Suprapubic skin (tissue), 4 donors: Measurements from ENCODE around the gene C11orf16. TPM values are rescaled to one million over a fixed set of nuclear protein-coding genes. Genes with fewer than 3 reads are reported as not detected.

ENCODE experiments used
- DNase-seq, 2 donors: peaks; one replicate each; pipeline ENCODE4 v3.0.0-alpha.2; 2019; ENCODE audit warnings: low spot score in 2 of 2
- H3K27ac ChIP-seq: fragments of 200-600 bp; sonication (generic); one replicate; pipeline ENCODE4 v1.5.1; 2019
- H3K27me3 ChIP-seq: fragments of 200-600 bp; sonication (generic); one replicate; pipeline ENCODE4 v1.5.1; 2019
- H3K36me3 ChIP-seq: fragments of 200-600 bp; sonication (generic); one replicate; pipeline ENCODE4 v1.5.1; 2019
- H3K4me1 ChIP-seq: fragments of 200-600 bp; sonication (generic); one replicate; pipeline ENCODE4 v1.5.1; 2019
- H3K4me3 ChIP-seq: fragments of 200-600 bp; sonication (generic); one replicate; pipeline ENCODE4 v1.5.1; 2019; ENCODE audit warnings: mild to moderate bottlenecking
- H3K9me3 ChIP-seq: fragments of 200-600 bp; sonication (generic); one replicate; pipeline ENCODE4 v1.5.1; 2019
- EP300 ChIP-seq: sonication (generic); formaldehyde crosslinking; IDR thresholded peaks from one replicate; pipeline ENCODE4 v1.6.1; 2017; ENCODE audit warnings: antibody characterized with exemption
- POLR2A ChIP-seq, 2 donors: fragments of 450-650 bp; IDR thresholded peaks; one replicate each; pipeline ENCODE4 v1.6.1; 2017; ENCODE audit warnings: antibody characterized with exemption in 2 of 2, mild to moderate bottlenecking in 2 of 2, moderate library complexity in 2 of 2
- POLR2AphosphoS5 ChIP-seq, 3 donors: sonication (generic); formaldehyde crosslinking; IDR thresholded peaks; one replicate each; pipeline ENCODE4 v1.6.1; 2017; ENCODE audit warnings: antibody characterized with exemption in 3 of 3
- WGBS: methylation state at CpG from one replicate; pipeline ENCODE4 v1.1.5; 2018; 5-methylcytosine and 5-hydroxymethylcytosine counted together
- total RNA-seq, 4 donors: library from RNA; depleted of rRNA; stranded (reverse); fragments of >200 nt; gene quantifications; one replicate each; pipeline ENCODE4 v1.1.0, GENCODE V29; 2016
- TF ChIP-seq, protein P1 (sequence below), 2 donors: fragments of 200-600 bp in 1 of 2; fragments of 450-650 bp in 1 of 2; sonication (generic) in 1 of 2; IDR thresholded peaks; one replicate each; pipeline ENCODE4 v1.5.1; 2016 to 2019; ENCODE audit warnings: antibody characterized with exemption in 2 of 2, mild to moderate bottlenecking in 1 of 2, moderate library complexity in 1 of 2

Gene C11orf16
- total RNA-seq, 4 donors from 2014 or later = not detected

DNA sequence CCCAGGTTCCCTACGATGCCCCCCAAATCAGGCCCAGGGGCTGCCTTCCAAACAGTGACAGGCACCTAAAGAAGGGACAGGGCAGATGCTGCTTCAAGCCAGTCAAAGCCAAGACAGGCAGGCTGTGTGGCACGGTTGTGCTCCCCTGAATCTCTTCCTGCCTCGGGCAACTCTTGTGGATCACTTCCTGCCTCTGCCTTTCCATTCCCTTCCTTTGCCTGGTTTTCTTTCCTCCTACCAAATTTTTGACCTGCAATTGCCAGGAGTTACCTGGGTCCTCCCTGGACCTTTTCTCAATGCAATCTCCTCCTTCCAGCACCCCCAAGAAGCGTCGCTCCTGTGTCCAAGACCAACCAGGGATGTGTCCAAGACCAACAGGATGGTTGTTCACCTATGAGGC is 5.5 kb downstream of the C11orf16 start:
- Histone ChIP-seq H3K4me1 (no peaks in the 10 kb centered on the region), H3K4me3 (no peak overlapping the region), H3K27ac (no peak overlapping the region), H3K36me3 (peaks cover 6% of the 10 kb centered on the region), H3K9me3 (no peaks in the 10 kb centered on the region), H3K27me3 (no peaks in the 10 kb centered on the region)
- TF ChIP-seq, protein P1, sequence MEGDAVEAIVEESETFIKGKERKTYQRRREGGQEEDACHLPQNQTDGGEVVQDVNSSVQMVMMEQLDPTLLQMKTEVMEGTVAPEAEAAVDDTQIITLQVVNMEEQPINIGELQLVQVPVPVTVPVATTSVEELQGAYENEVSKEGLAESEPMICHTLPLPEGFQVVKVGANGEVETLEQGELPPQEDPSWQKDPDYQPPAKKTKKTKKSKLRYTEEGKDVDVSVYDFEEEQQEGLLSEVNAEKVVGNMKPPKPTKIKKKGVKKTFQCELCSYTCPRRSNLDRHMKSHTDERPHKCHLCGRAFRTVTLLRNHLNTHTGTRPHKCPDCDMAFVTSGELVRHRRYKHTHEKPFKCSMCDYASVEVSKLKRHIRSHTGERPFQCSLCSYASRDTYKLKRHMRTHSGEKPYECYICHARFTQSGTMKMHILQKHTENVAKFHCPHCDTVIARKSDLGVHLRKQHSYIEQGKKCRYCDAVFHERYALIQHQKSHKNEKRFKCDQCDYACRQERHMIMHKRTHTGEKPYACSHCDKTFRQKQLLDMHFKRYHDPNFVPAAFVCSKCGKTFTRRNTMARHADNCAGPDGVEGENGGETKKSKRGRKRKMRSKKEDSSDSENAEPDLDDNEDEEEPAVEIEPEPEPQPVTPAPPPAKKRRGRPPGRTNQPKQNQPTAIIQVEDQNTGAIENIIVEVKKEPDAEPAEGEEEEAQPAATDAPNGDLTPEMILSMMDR (IDR thresholded peaks at IDR 0.05) = no peak
- TF ChIP-seq POLR2A (IDR thresholded peaks at IDR 0.05) (no peak), POLR2AphosphoS5 (IDR thresholded peaks at IDR 0.05) (no peak), EP300 (no peak)
- no peak for DNase-seq
- 90% methylated on average over 5 of the region's 5 CpGs for WGBS

DNA sequence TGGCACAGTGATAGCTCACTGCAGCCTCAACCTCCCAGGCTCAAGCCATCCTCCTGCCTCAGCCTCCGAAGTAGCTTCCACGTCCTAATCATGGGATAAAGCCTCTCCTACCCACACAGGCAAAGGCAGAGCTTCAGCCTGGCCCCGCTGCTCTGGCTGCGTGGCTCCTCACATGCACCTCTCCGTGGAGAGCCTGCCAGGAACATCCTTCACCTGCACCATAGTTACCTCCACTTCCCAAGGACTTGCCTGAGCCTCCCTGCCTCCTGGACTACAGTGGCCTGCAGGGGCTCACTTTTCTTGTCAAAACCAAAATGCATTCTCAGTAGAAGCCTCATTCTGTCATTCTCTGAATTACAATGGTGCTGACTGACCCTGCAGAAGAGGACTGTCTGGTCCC is 6.5 kb downstream of the C11orf16 start:
- TF ChIP-seq POLR2A (IDR thresholded peaks at IDR 0.05) (no peak), EP300 (no peak), POLR2AphosphoS5 (IDR thresholded peaks at IDR 0.05) (no peak)
- TF ChIP-seq, protein P1 (IDR thresholded peaks at IDR 0.05) = no peak
- no peaks in the 10 kb centered on the region for H3K27me3 ChIP-seq
- H3K36me3 ChIP-seq = peaks cover 16% of the 10 kb centered on the region
- no peaks in the 10 kb centered on the region for H3K4me1 ChIP-seq
- no peak for DNase-seq
- H3K4me3 ChIP-seq = no peak overlapping the region
- H3K27ac ChIP-seq = no peak overlapping the region
- H3K9me3 ChIP-seq = no peaks in the 10 kb centered on the region
- WGBS = 91% methylated on average over 5 of the region's 5 CpGs

DNA sequence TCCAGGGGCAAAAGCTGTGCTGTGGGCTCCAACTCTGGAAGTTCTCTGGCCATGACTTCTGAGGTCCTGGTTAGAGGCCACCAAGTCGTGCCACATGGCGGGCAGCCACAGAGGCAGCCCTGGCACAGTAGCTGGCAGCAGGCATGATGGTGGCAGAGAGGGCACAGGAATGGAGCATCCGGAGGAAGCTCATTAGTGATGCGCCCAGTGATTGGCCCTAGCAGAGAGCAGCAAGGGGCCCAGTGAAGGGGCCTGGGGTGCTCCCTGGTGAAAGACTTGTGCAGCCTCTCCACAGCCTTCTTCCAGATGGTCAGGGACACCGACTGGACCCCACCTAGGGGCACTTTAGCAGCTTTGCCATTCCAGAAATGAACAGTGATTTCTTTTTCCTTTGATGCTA is 7.0 kb downstream of the C11orf16 start:
- H3K9me3 ChIP-seq = no peaks in the 10 kb centered on the region
- TF ChIP-seq EP300 = no peak
- TF ChIP-seq, protein P1 (IDR thresholded peaks at IDR 0.05) = no peak
- no peak for TF ChIP-seq POLR2A (IDR thresholded peaks at IDR 0.05)
- TF ChIP-seq POLR2AphosphoS5 (IDR thresholded peaks at IDR 0.05) = no peak
- DNase-seq = no peak
- H3K36me3 ChIP-seq = peaks cover 21% of the 10 kb centered on the region
- WGBS = 95% methylated on average over 5 of the region's 5 CpGs
- no peak overlapping the region for H3K27ac ChIP-seq
- no peaks in the 10 kb centered on the region for H3K27me3 ChIP-seq
- H3K4me1 ChIP-seq = no peaks in the 10 kb centered on the region
- H3K4me3 ChIP-seq = no peak overlapping the region

DNA sequence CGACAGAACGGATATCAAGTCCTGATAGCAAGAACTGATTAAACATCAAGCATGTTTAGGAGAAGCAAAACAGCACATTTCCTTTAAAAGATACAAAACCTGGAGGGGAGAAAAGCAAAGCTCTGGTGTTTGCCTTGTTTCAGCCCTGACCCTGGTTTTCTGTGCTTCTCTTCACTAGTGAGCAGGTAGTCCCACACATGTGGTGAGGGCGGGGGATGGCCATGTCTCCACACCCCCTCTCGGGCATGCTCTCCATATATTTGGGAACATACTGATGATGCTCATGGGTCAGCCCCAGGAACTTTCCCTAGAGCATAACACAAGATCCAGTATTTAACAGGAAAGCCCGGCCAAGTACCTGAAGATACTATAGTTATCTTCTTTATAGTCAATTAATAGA is 10.1 kb downstream of the C11orf16 start:
- no peak overlapping the region for H3K27ac ChIP-seq
- no peak overlapping the region for H3K4me3 ChIP-seq
- no peaks in the 10 kb centered on the region for H3K27me3 ChIP-seq
- TF ChIP-seq, protein P1 (IDR thresholded peaks at IDR 0.05) = no peak
- TF ChIP-seq POLR2AphosphoS5 (IDR thresholded peaks at IDR 0.05) = no peak
- no peak for TF ChIP-seq EP300
- TF ChIP-seq POLR2A (IDR thresholded peaks at IDR 0.05) = no peak
- H3K36me3 ChIP-seq = peaks cover 47% of the 10 kb centered on the region
- no peaks in the 10 kb centered on the region for H3K9me3 ChIP-seq
- H3K4me1 ChIP-seq = peaks cover under 1% of the 10 kb centered on the region
- DNase-seq = no peak
- WGBS = 82% methylated on average over 5 of the region's 5 CpGs

DNA sequence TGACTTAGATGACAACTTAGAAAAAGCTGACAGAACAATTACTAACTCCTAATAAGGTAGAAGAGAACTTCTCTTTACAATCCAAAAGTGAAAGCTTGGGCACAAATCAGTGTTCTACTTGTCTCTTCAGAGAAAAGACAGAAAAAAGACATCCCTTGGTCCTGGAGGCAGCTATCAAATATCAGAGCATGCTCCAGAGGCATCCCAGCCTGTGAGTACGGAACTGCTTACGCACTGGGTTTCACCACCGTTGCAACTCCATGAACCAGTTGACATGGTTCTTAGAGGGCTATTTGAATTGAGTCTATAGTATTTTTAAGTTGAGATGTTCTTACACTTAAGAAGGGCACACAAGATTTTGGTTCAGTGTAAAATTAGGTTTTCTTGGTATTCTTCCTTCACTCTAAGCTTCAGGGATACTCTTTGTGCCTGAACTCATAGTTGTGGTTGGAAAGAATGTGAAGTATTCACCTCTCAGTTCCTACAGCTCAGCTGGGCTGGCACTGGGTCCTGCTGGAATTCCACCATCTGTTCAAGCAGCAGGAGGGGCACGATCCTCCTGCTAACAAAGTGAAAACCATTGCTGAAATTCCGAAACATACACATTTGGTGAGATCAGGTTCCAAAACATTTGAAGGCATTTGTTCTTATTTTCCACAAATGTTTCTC is 15.5 kb downstream of the C11orf16 start:
- WGBS = 60% methylated on average over 5 of the region's 5 CpGs
- no peak overlapping the region for H3K4me3 ChIP-seq
- H3K36me3 ChIP-seq = peaks cover 56% of the 10 kb centered on the region
- DNase-seq = no peak
- no peaks in the 10 kb centered on the region for H3K9me3 ChIP-seq
- H3K27me3 ChIP-seq = no peaks in the 10 kb centered on the region
- H3K4me1 ChIP-seq = peaks cover 21% of the 10 kb centered on the region
- peak overlapping the region; percentile 15 for H3K27ac ChIP-seq
- TF ChIP-seq, protein P1 (IDR thresholded peaks at IDR 0.05) = no peak
